ENCODE measurements around the gene ZNF273. TPM values are rescaled to one million over a fixed set of nuclear protein-coding genes. Genes with fewer than 3 reads are reported as not detected.

The ZNF273 gene
- total and polyA plus RNA-seq, 10 donors: 2.4 to 10.4 (median 6.1) TPM

DNA sequence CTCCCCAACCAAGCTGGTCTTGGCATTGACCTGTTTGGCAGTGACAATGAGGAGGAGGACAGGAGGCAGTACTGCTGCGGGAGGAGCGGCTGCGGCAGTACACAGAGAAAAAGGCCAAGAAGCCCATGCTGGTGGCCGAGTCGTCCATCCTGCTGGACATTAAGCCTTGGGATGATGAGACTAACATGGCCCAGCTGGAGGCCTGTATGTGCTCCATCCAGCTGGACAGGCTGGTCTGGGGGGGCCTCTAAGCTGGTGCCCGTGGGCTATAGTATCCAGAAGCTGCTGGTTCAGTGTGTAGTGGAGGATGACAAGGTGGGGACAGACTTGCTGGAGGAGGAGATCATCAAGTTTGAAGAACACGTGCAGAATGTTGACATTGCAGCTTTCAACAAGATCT lies 39.1 kb upstream of the ZNF273 start:
- DNase-seq: no peak
- 74 to 93% (median 89%) methylated on average over 7 of the region's 7 CpGs for WGBS, 5 donors
- TF ChIP-seq CTCF (IDR thresholded peaks at IDR 0.05 in 8 of 11, conservative IDR thresholded peaks at IDR 0.05 in 3 of 11) (no peak), POLR2AphosphoS5 (IDR thresholded peaks at IDR 0.05) (no peak), POLR2A (IDR thresholded peaks at IDR 0.05) (no peak)
- no peak overlapping the region for H3K27ac ChIP-seq
- peaks cover 0 to 31% (median 3%) of the 10 kb centered on the region in 8 donors for H3K9me3 ChIP-seq
- no peaks in the 10 kb centered on the region for H3K27me3 ChIP-seq (replicated peaks in 1 of 7)
- intact Hi-C loops (cut with DNase I; ENCODE audit: low total_unique reads): no loop called here
- no peaks in the 10 kb centered on the region for H3K36me3 ChIP-seq
- no peaks in the 10 kb centered on the region for H3K4me1 ChIP-seq
- H3K4me3 ChIP-seq: no peak overlapping the region

- no peaks in the 10 kb centered on the region for H3K27me3 ChIP-seq (replicated peaks in 1 of 7)
- H3K27ac ChIP-seq: no peak overlapping the region
- no peaks in the 10 kb centered on the region for H3K36me3 ChIP-seq
- intact Hi-C loops (cut with DNase I; ENCODE audit: low total_unique reads): no loop called here
- H3K4me1 ChIP-seq: no peaks in the 10 kb centered on the region
- no peak for TF ChIP-seq POLR2A (IDR thresholded peaks at IDR 0.05)
- TF ChIP-seq POLR2AphosphoS5 (IDR thresholded peaks at IDR 0.05): no peak
- TF ChIP-seq CTCF (IDR thresholded peaks at IDR 0.05 in 8 of 11, conservative IDR thresholded peaks at IDR 0.05 in 3 of 11): no peak
- DNase-seq: no peak
- H3K4me3 ChIP-seq: no peak overlapping the region
- 88 to 93% (median 91%) methylated on average over 16 to 18 of the region's 18 CpGs for WGBS, 5 donors
- peaks cover 0 to 59% (median 5%) of the 10 kb centered on the region in 8 donors for H3K9me3 ChIP-seq
Measured at GRCh38 chr7:64867863-64868440, 35.1 kb upstream of the ZNF273 start.

GRCh38 chr7:64868499-64868898 lies 34.6 kb upstream of the ZNF273 start:
- intact Hi-C loops (cut with DNase I; ENCODE audit: low total_unique reads): no loop called here
- TF ChIP-seq POLR2A (IDR thresholded peaks at IDR 0.05): no peak
- TF ChIP-seq CTCF (IDR thresholded peaks at IDR 0.05 in 8 of 11, conservative IDR thresholded peaks at IDR 0.05 in 3 of 11): no peak
- TF ChIP-seq POLR2AphosphoS5 (IDR thresholded peaks at IDR 0.05): no peak
- H3K27me3 ChIP-seq (replicated peaks in 1 of 7): no peaks in the 10 kb centered on the region
- DNase-seq: no peak
- H3K4me1 ChIP-seq: no peaks in the 10 kb centered on the region
- no peak overlapping the region for H3K4me3 ChIP-seq
- H3K36me3 ChIP-seq: no peaks in the 10 kb centered on the region
- peaks cover 0 to 54% (median under 1%) of the 10 kb centered on the region in 8 donors for H3K9me3 ChIP-seq
- 92 to 95% (median 94%) methylated on average over 8 to 11 of the region's 11 CpGs for WGBS, 5 donors
- H3K27ac ChIP-seq: no peak overlapping the region

DNA sequence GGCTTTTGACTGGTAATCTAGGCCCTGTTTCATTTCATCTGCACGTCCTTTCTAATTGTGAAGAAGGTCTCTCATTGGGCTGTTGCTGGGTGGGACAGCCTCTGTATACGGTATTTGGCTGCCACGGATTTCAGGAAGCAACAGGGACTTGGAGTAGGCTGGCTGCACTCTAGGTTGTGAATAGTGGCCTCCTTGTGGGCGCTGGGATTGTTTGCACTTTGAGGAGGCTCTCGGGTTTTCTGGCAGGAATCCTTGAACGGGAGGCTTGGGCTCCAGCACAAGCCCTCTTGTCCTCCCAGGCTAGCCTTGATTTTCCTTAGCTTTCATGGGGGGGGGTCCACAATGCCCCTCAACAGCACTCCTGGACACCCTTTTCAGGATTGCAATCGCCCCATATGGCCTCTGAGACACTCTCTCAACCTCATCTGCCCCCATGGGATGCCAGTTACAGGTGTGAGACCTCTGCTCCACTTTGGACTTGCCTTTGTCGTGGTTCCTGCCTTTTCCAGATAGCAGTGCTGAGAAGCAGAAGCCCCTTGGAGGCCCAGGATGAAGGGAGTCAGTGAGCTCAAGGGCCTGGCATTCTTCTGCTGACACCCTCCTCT lies 33.9 kb upstream of the ZNF273 start:
- TF ChIP-seq CTCF (IDR thresholded peaks at IDR 0.05 in 8 of 11, conservative IDR thresholded peaks at IDR 0.05 in 3 of 11): no peak
- no peak for TF ChIP-seq POLR2A (IDR thresholded peaks at IDR 0.05)
- TF ChIP-seq POLR2AphosphoS5 (IDR thresholded peaks at IDR 0.05): no peak
- H3K4me1 ChIP-seq: no peaks in the 10 kb centered on the region
- no peak for DNase-seq
- H3K9me3 ChIP-seq: peaks cover 0 to 54% (median 0%) of the 10 kb centered on the region in 8 donors
- H3K27me3 ChIP-seq (replicated peaks in 1 of 7): peaks cover 0 to 2% (median 0%) of the 10 kb centered on the region in 7 donors
- no peak overlapping the region for H3K27ac ChIP-seq
- intact Hi-C loops (cut with DNase I; ENCODE audit: low total_unique reads): no loop called here
- H3K36me3 ChIP-seq: no peaks in the 10 kb centered on the region
- 66 to 84% (median 80%) methylated on average over 8 of the region's 8 CpGs for WGBS, 5 donors
- no peak overlapping the region for H3K4me3 ChIP-seq

All from spleen (tissue), 11 donors.